Endothelial cell of umbilical vein (primary cell): ENCODE measurements around the gene CNPY1. TPM values are rescaled to one million over a fixed set of nuclear protein-coding genes. Genes with fewer than 3 reads are reported as not detected.

ENCODE experiments used
- BruUV-seq: library from RNA; stranded (reverse); fragments of 400-500 nt; replicated peaks from 2 replicates; lab custom pipeline; 2021; lab: Mats Ljungman, UMichigan
- CTCF ChIA-PET: fragments of 300-600, 350-600 bp; sonication (Branson Sonifier 250); formaldehyde crosslinking; loops from one replicate; lab custom pipeline; 2021; ENCODE audit warnings: antibody characterized with exemption, inconsistent platforms; lab: Charles Lee
- POLR2A ChIA-PET: fragments of 300-600, 350-600 bp; sonication (Branson Sonifier 250); formaldehyde crosslinking; loops from one replicate; lab custom pipeline; 2021; ENCODE audit warnings: antibody characterized with exemption, inconsistent platforms; lab: Charles Lee
- DNase-seq: peaks from one replicate; pipeline ENCODE4 v3.0.0-alpha.2; 2011; ENCODE audit warnings: low read depth, low spot score
- FAIRE-seq: peaks from 2 replicates; lab custom pipeline; 2011; peaks lifted over from hg19 to GRCh38; lab: Jason Lieb, UNC
- H2AFZ ChIP-seq: 2 replicates; pipeline ENCODE4 v1.6.0; 2012; ENCODE audit warnings: low read depth, low read length, control low read depth, inconsistent platforms
- H3K27ac ChIP-seq: 2 replicates; pipeline ENCODE4 v1.5.1; 2011; ENCODE audit warnings: low read depth, mild to moderate bottlenecking, control low read depth, low read length, moderate library complexity; ENCODE audit not compliant: insufficient read depth
- H3K27me3 ChIP-seq, 2 experiments: 2 replicates each; pipeline versions ENCODE4 v1.6.0 to v1.6.1; 2011; ENCODE audit warnings: low read length in 2 of 2, mixed read lengths in 1 of 2; ENCODE audit not compliant: control insufficient read depth in 2 of 2, insufficient read depth in 2 of 2
- H3K36me3 ChIP-seq, 2 experiments: 2 replicates in 1 of 2; 3 replicates in 1 of 2; pipeline ENCODE4 v1.5.1; 2011; ENCODE audit warnings: low read length in 2 of 2, mild to moderate bottlenecking in 1 of 2, moderate library complexity in 1 of 2; ENCODE audit not compliant: control insufficient read depth in 2 of 2, insufficient read depth in 2 of 2; ENCODE audit errors: extremely low read depth in 1 of 2
- H3K4me1 ChIP-seq: 3 replicates; pipeline ENCODE4 v1.5.1; 2011; ENCODE audit warnings: mild to moderate bottlenecking, low read length; ENCODE audit not compliant: control insufficient read depth, insufficient read depth; ENCODE audit errors: extremely low read depth
- H3K4me2 ChIP-seq: 2 replicates; pipeline ENCODE4 v1.6.1; 2011; ENCODE audit warnings: low read length, control low read depth, mixed read lengths; ENCODE audit not compliant: insufficient read depth
- H3K4me3 ChIP-seq, 3 experiments: fragments of 200-600 bp in 1 of 3; sonication (generic), shearing (Covaris generic) in 1 of 3; replicated peaks in 1 of 3; 2 replicates each; pipeline ENCODE4 v1.5.1; 2011 to 2016; ENCODE audit warnings: control low read depth in 3 of 3, low read length in 3 of 3, mild to moderate bottlenecking in 2 of 3, inconsistent platforms in 1 of 3, low read depth in 1 of 3, moderate library complexity in 1 of 3; ENCODE audit not compliant: insufficient read depth in 1 of 3
- H3K79me2 ChIP-seq: 2 replicates; pipeline ENCODE4 v1.6.0; 2012; ENCODE audit warnings: low read length, inconsistent platforms; ENCODE audit not compliant: control insufficient read depth, insufficient read depth
- H3K9ac ChIP-seq: replicated peaks from 2 replicates; pipeline ENCODE3; 2011; ENCODE audit warnings: low read length, control low read depth; ENCODE audit not compliant: insufficient read depth; ENCODE audit errors: extremely low read depth
- H3K9me1 ChIP-seq: replicated peaks from 3 replicates; pipeline ENCODE4 v1.6.0; 2011; ENCODE audit warnings: mild to moderate bottlenecking, low read length; ENCODE audit not compliant: control insufficient read depth, insufficient read depth; ENCODE audit errors: extremely low read depth
- H3K9me3 ChIP-seq: replicated peaks from 2 replicates; pipeline ENCODE4 v1.5.1; 2012; ENCODE audit warnings: low read length, inconsistent platforms; ENCODE audit not compliant: control insufficient read depth, insufficient read depth
- H4K20me1 ChIP-seq: replicated peaks from 2 replicates; pipeline ENCODE3; 2011; ENCODE audit warnings: mild to moderate bottlenecking, low read length; ENCODE audit not compliant: control insufficient read depth, insufficient read depth; ENCODE audit errors: extremely low read depth
- EZH2 ChIP-seq: IDR thresholded peaks from 2 replicates; pipeline ENCODE4 v1.6.1; 2012; ENCODE audit warnings: borderline replicate concordance, low read depth, mild to moderate bottlenecking, moderate library complexity, low read length, inconsistent platforms; ENCODE audit not compliant: severe bottlenecking
- FOS ChIP-seq: IDR thresholded peaks from 2 replicates; pipeline ENCODE4 v1.6.1; 2011; ENCODE audit warnings: mild to moderate bottlenecking, low read length, moderate library complexity, borderline replicate concordance; ENCODE audit not compliant: insufficient read depth
- GATA2 ChIP-seq: IDR thresholded peaks from 2 replicates; pipeline ENCODE4 v1.7.0; 2011; ENCODE audit warnings: low read depth, mild to moderate bottlenecking, moderate library complexity, mixed read lengths, low read length; ENCODE audit not compliant: insufficient read length, insufficient read depth
- JUN ChIP-seq: IDR thresholded peaks from 2 replicates; pipeline ENCODE4 v1.6.1; 2011; ENCODE audit warnings: borderline replicate concordance, low read depth; ENCODE audit not compliant: insufficient read length, insufficient read depth
- MYC ChIP-seq: IDR thresholded peaks from one replicate; pipeline ENCODE4 v1.6.1; 2011; ENCODE audit warnings: mild to moderate bottlenecking, low read depth, low read length
- POLR2A ChIP-seq: IDR thresholded peaks from 2 replicates; pipeline ENCODE4 v1.6.1; 2012; ENCODE audit warnings: low read depth, mild to moderate bottlenecking, control low read depth, low read length
- POLR2AphosphoS5 ChIP-seq: IDR thresholded peaks from 2 replicates; pipeline ENCODE4 v1.6.1; 2012; ENCODE audit warnings: low read depth, mild to moderate bottlenecking, control low read depth, low read length, moderate library complexity; ENCODE audit not compliant: insufficient read depth
- dilution Hi-C: fragments of 300-500 bp; cut with MboI; formaldehyde crosslinking; loops from one replicate; pipeline ENCODE4 v1.15.0; 2019; ENCODE audit warnings: low sequenced_read_pairs; ENCODE audit not compliant: extremely low pct_ligation_motif_present
- intact Hi-C: fragments of 100-400 bp; cut with micrococcal nuclease; formaldehyde crosslinking; loops from one replicate; pipeline ENCODE4 v1.10.0; 2022
- polyA plus RNA-seq, 4 experiments: library from polyadenylated mRNA; depleted of rRNA in 3 of 4; stranded (reverse) in 3 of 4; unstranded in 1 of 4; fragments of >200 nt; gene quantifications; 2 replicates each; pipeline versions ENCODE4 v1.2.1 to v1.2.3, GENCODE V29; 2011 to 2012; ENCODE audit warnings: missing spikeins in 1 of 4
- total RNA-seq: library from RNA; stranded (reverse); gene quantifications from 2 replicates; pipeline ENCODE4 v1.2.3, GENCODE V29; 2021
- TF ChIP-seq, protein P1 (sequence below): IDR thresholded peaks from 2 replicates; pipeline ENCODE4 v1.6.1; 2011; ENCODE audit not compliant: insufficient read depth, insufficient read length
- TF ChIP-seq, protein P2 (sequence below), 2 donors: IDR thresholded peaks; 1 replicate in 1 of 2; 2 replicates in 1 of 2; pipeline ENCODE4 v1.5.1; 2011; ENCODE audit warnings: low read length in 2 of 2, mild to moderate bottlenecking in 2 of 2, moderate library complexity in 2 of 2, control low read depth in 1 of 2, inconsistent platforms in 1 of 2, low read depth in 1 of 2; ENCODE audit not compliant: insufficient read depth in 1 of 2; ENCODE audit errors: extremely low read depth in 1 of 2

CNPY1 gene
- total and polyA plus RNA-seq, 2 donors (not counting 3 experiments of a cell fraction or from before 2014, with no cell fraction given): not detected

GRCh38 chr7:155574556-155575290 is 28.4 kb upstream of the CNPY1 start:
- Histone ChIP-seq H3K36me3 (no peaks in the 10 kb centered on the region), H3K9me1 (no peaks in the 10 kb centered on the region), H4K20me1 (no peaks in the 10 kb centered on the region), H3K9me3 (no peaks in the 10 kb centered on the region), H3K4me1 (no peaks in the 10 kb centered on the region), H3K27ac (no peak overlapping the region), H3K27me3 (no peaks in the 10 kb centered on the region), H2AFZ (no peak overlapping the region), H3K79me2 (no peaks in the 10 kb centered on the region), H3K4me2 (no peak overlapping the region), H3K4me3 (no peak overlapping the region), H3K9ac (no peak overlapping the region)
- dilution Hi-C loops (no loop called here), intact Hi-C loops (no loop called here)
- ChIA-PET CTCF (no interaction called here), POLR2A (no interaction called here)
- TF ChIP-seq POLR2AphosphoS5 (no peak), FOS (no peak), MYC (no peak), POLR2A (no peak), GATA2 (no peak), JUN (no peak), EZH2 (no peak)
- TF ChIP-seq, protein P1, sequence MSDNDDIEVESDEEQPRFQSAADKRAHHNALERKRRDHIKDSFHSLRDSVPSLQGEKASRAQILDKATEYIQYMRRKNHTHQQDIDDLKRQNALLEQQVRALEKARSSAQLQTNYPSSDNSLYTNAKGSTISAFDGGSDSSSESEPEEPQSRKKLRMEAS: no peak
- TF ChIP-seq, protein P2, sequence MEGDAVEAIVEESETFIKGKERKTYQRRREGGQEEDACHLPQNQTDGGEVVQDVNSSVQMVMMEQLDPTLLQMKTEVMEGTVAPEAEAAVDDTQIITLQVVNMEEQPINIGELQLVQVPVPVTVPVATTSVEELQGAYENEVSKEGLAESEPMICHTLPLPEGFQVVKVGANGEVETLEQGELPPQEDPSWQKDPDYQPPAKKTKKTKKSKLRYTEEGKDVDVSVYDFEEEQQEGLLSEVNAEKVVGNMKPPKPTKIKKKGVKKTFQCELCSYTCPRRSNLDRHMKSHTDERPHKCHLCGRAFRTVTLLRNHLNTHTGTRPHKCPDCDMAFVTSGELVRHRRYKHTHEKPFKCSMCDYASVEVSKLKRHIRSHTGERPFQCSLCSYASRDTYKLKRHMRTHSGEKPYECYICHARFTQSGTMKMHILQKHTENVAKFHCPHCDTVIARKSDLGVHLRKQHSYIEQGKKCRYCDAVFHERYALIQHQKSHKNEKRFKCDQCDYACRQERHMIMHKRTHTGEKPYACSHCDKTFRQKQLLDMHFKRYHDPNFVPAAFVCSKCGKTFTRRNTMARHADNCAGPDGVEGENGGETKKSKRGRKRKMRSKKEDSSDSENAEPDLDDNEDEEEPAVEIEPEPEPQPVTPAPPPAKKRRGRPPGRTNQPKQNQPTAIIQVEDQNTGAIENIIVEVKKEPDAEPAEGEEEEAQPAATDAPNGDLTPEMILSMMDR (IDR thresholded peaks at IDR 0.05; ENCODE audit: extremely low read depth in 1 of 2, insufficient read depth in 1 of 2, low read depth in 1 of 2, low read length in 2 of 2): no peak
- FAIRE-seq (no peak), DNase-seq (no peak)
- no TSS peak for BruUV-seq
